ENCODE measurements around the gene OR2T10.
"Not testable (repeated sequence)": the region's sequence is repeated elsewhere in the genome, so short reads cannot be mapped to it uniquely, and the experiment has no call there.

GRCh38 chr1:248569049-248569448 lies 28.5 kb downstream of the OR2T10 start:
- TF ChIP-seq CTCF, POLR2A (IDR thresholded peaks at IDR 0.05): not testable (repeated sequence)
